SK-N-SH (cell line): Measurements from ENCODE around the gene ZNF143. TPM values are rescaled to one million over a fixed set of nuclear protein-coding genes. Genes with fewer than 3 reads are reported as not detected.

Source experiments
- CTCF ChIA-PET: fragments of 300-600, 350-600 bp; formaldehyde crosslinking; extraction: SDS; loops from one replicate; lab custom pipeline; 2021; lab: Yijun Ruan, JAX
- POLR2A ChIA-PET: fragments of 350-600 bp; sonication (Branson Sonifier 250); formaldehyde crosslinking; extraction: SDS; loops from one replicate; lab custom pipeline; 2020; ENCODE audit warnings: antibody characterized with exemption, inconsistent platforms; lab: Yijun Ruan, JAX
- DNase-seq: peaks from one replicate; pipeline ENCODE4 v3.0.0; 2012
- H2AFZ ChIP-seq: fragments of 200-600 bp; sonication (generic); 2 replicates; pipeline ENCODE4 v1.8.1; 2016; ENCODE audit warnings: antibody characterized with exemption, mild to moderate bottlenecking, low read depth
- H3F3A ChIP-seq: fragments of 200-600 bp; sonication (generic); replicated peaks from 2 replicates; pipeline ENCODE3; 2016; ENCODE audit warnings: antibody characterized with exemption, mild to moderate bottlenecking; ENCODE audit not compliant: insufficient read depth
- H3K27ac ChIP-seq, 2 experiments: fragments of 200-500 bp in 1 of 2; fragments of 200-600 bp in 1 of 2; sonication (Bioruptor generic) in 1 of 2; sonication (generic), shearing (Covaris generic) in 1 of 2; 2 replicates each; pipeline versions ENCODE4 v1.5.1 to v1.6.1; 2014 to 2016; ENCODE audit warnings: low read depth in 2 of 2, inconsistent platforms in 1 of 2, low read length in 1 of 2, mild to moderate bottlenecking in 1 of 2, mixed read lengths in 1 of 2
- H3K27me3 ChIP-seq: fragments of 200-600 bp; sonication (generic), shearing (Covaris generic); 2 replicates; pipeline ENCODE4 v1.6.1; 2016; ENCODE audit warnings: mixed run types; ENCODE audit not compliant: insufficient read depth
- H3K36me3 ChIP-seq, 2 experiments: fragments of 200-500 bp in 1 of 2; fragments of 200-600 bp in 1 of 2; sonication (Bioruptor generic) in 1 of 2; sonication (generic) in 1 of 2; replicated peaks in 1 of 2; 2 replicates each; pipeline versions ENCODE3 to v1.5.1; 2014 to 2016; ENCODE audit warnings: low read length in 1 of 2, mild to moderate bottlenecking in 1 of 2; ENCODE audit not compliant: insufficient read depth in 2 of 2, control insufficient read depth in 1 of 2
- H3K4me1 ChIP-seq, 2 experiments: fragments of 200-500 bp in 1 of 2; fragments of 200-600 bp in 1 of 2; sonication (Bioruptor generic) in 1 of 2; sonication (generic), shearing (Covaris generic) in 1 of 2; 2 replicates each; pipeline versions ENCODE4 v1.5.1 to v1.6.1; 2014 to 2016; ENCODE audit warnings: low read depth in 1 of 2, low read length in 1 of 2, mixed run types in 1 of 2; ENCODE audit not compliant: insufficient read depth in 2 of 2, control insufficient read depth in 1 of 2
- H3K4me2 ChIP-seq: fragments of 200-600 bp; sonication (generic), shearing (Covaris generic); 2 replicates; pipeline ENCODE4 v1.6.1; 2017; ENCODE audit warnings: mixed run types
- H3K4me3 ChIP-seq, 2 experiments: fragments of 200-500 bp in 1 of 2; fragments of 200-600 bp in 1 of 2; sonication (Bioruptor generic) in 1 of 2; sonication (generic), shearing (Covaris generic) in 1 of 2; 2 replicates each; pipeline versions ENCODE4 v1.5.1 to v1.8.1; 2014 to 2016; ENCODE audit warnings: low read depth in 2 of 2, inconsistent platforms in 1 of 2, low read length in 1 of 2, mild to moderate bottlenecking in 1 of 2, mixed read lengths in 1 of 2, moderate library complexity in 1 of 2
- H3K79me2 ChIP-seq: fragments of 200-600 bp; sonication (generic); 2 replicates; pipeline ENCODE4 v1.8.1; 2017; ENCODE audit warnings: mild to moderate bottlenecking; ENCODE audit not compliant: insufficient read depth
- H3K9ac ChIP-seq: fragments of 200-600 bp; sonication (generic); 2 replicates; pipeline ENCODE4 v1.6.1; 2017; ENCODE audit warnings: mixed run types
- H3K9me2 ChIP-seq: fragments of 200-600 bp; sonication (generic); 2 replicates; pipeline ENCODE4 v1.6.1; 2017; ENCODE audit warnings: mixed run types
- H3K9me3 ChIP-seq: fragments of 200-600 bp; sonication (generic); 2 replicates; pipeline ENCODE4 v1.6.1; 2017; ENCODE audit warnings: mixed run types, mild to moderate bottlenecking, moderate library complexity
- H4K20me1 ChIP-seq: fragments of 200-600 bp; sonication (generic); 2 replicates; pipeline ENCODE4 v1.6.1; 2017; ENCODE audit warnings: mild to moderate bottlenecking, mixed run types; ENCODE audit not compliant: insufficient read depth
- GATA2 ChIP-seq: sonication (generic); formaldehyde crosslinking; IDR thresholded peaks from 2 replicates; pipeline ENCODE4 v1.5.0; 2020; ENCODE audit warnings: mild to moderate bottlenecking, missing genetic modification reagents
- IRF3 ChIP-seq: fragments of 150-350 bp; IDR thresholded peaks from 2 replicates; pipeline ENCODE4 v1.6.1; 2016; ENCODE audit warnings: mild to moderate bottlenecking, low read depth, low read length
- JUND ChIP-seq: IDR thresholded peaks from 2 replicates; pipeline ENCODE4 v1.4.0; 2012
- MXI1 ChIP-seq: IDR thresholded peaks from 2 replicates; pipeline ENCODE4 v1.6.1; 2012; ENCODE audit warnings: mild to moderate bottlenecking, low read depth, low read length, improper control_type of control experiment
- NFIC ChIP-seq: IDR thresholded peaks from 2 replicates; pipeline ENCODE4 v1.4.0; 2012; ENCODE audit warnings: borderline replicate concordance
- RAD21 ChIP-seq: IDR thresholded peaks from 2 replicates; pipeline ENCODE4 v1.6.1; 2012; ENCODE audit warnings: mild to moderate bottlenecking, low read length
- RCOR1 ChIP-seq: fragments of 150-350 bp; IDR thresholded peaks from 2 replicates; pipeline ENCODE4 v1.6.1; 2017; ENCODE audit warnings: antibody characterized with exemption, low read length
- RFX5 ChIP-seq: IDR thresholded peaks from 2 replicates; pipeline ENCODE4 v1.6.1; 2012; ENCODE audit warnings: mild to moderate bottlenecking, improper control_type of control experiment, low read length
- RXRA ChIP-seq: IDR thresholded peaks from 2 replicates; pipeline ENCODE4 v1.4.0; 2012; ENCODE audit warnings: low read depth, mild to moderate bottlenecking, borderline replicate concordance
- TCF12 ChIP-seq: IDR thresholded peaks from 2 replicates; pipeline ENCODE4 v1.4.0; 2012
- USF2 ChIP-seq: fragments of 150-350 bp; IDR thresholded peaks from 2 replicates; pipeline ENCODE4 v1.6.1; 2017; ENCODE audit warnings: antibody characterized with exemption, low read length, low read depth, borderline replicate concordance
- YY1 ChIP-seq: IDR thresholded peaks from 2 replicates; pipeline ENCODE4 v1.4.0; 2012; ENCODE audit warnings: low read depth, mild to moderate bottlenecking
- ZBTB33 ChIP-seq: IDR thresholded peaks from 2 replicates; pipeline ENCODE4 v1.4.0; 2012; ENCODE audit warnings: low read depth, borderline replicate concordance
- WGBS: methylation state at CpG from one replicate; pipeline ENCODE4 v1.1.6; 2017; ENCODE audit warnings: low lambda C conversion rate; 5-methylcytosine and 5-hydroxymethylcytosine counted together
- polyA plus RNA-seq, 3 experiments: library from polyadenylated mRNA; depleted of rRNA; stranded (reverse); fragments of >200 nt; gene quantifications; 2 replicates each; pipeline ENCODE4 v1.2.3, GENCODE V29; 2012
- TF ChIP-seq, protein P1 (sequence below): IDR thresholded peaks from 2 replicates; pipeline ENCODE4 v1.4.0; 2012; ENCODE audit warnings: low read depth

Gene ZNF143
- polyA plus RNA-seq, 1 of the 3 experiments (the other 2 are of a cell fraction), result 11.3 TPM

GRCh38 chr11:9462806-9463537 is 2.2 kb downstream of the ZNF143 start:
- H3K9me2 ChIP-seq, result no peaks in the 10 kb centered on the region
- DNase-seq, result no peak
- TF ChIP-seq TCF12 (no peak), RFX5 (no peak), JUND (no peak), RAD21 (no peak), NFIC (no peak), RXRA (no peak), GATA2 (CRISPR knock-in tag) (no peak), RCOR1 (no peak), MXI1 (no peak), ZBTB33 (no peak), YY1 (no peak), IRF3 (no peak), USF2 (no peak)
- TF ChIP-seq, protein P1, sequence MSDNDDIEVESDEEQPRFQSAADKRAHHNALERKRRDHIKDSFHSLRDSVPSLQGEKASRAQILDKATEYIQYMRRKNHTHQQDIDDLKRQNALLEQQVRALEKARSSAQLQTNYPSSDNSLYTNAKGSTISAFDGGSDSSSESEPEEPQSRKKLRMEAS, result no peak
- ChIA-PET CTCF (interaction anchor here (1.3 kb wide), 1 partner anchor 11 kb away, joined by 4 read pairs; no protein-coding TSS in a partner anchor), POLR2A (interaction anchor here (0.8 kb wide), 1 partner anchor 110 kb away, joined by 3 read pairs; the partner anchor contains the start of gene WEE1)
- H3K27ac ChIP-seq, result peak overlapping the region in 1 of 2 experiments; percentile 99; a peak in 1 of 4 replicates
- peaks cover 37% of the 10 kb centered on the region for H3F3A ChIP-seq
- H3K36me3 ChIP-seq, result no peaks in the 10 kb centered on the region
- no peak overlapping the region for H3K9ac ChIP-seq
- no peaks in the 10 kb centered on the region for H3K27me3 ChIP-seq
- peaks cover 86% of the 10 kb centered on the region for H3K79me2 ChIP-seq
- WGBS, result 93% methylated on average over 8 of the region's 8 CpGs
- no peak overlapping the region for H2AFZ ChIP-seq
- no peaks in the 10 kb centered on the region for H3K9me3 ChIP-seq
- H3K4me2 ChIP-seq, result no peak overlapping the region; the same call in 1 of the 2 replicates
- H3K4me3 ChIP-seq, result no peak overlapping the region
- H4K20me1 ChIP-seq, result no peaks in the 10 kb centered on the region
- peaks cover 0 to 2% of the 10 kb centered on the region in 2 experiments; a peak in 1 of 4 replicates for H3K4me1 ChIP-seq
